ENCODE results near the gene ATP9B.

The ATP9B gene

DNA sequence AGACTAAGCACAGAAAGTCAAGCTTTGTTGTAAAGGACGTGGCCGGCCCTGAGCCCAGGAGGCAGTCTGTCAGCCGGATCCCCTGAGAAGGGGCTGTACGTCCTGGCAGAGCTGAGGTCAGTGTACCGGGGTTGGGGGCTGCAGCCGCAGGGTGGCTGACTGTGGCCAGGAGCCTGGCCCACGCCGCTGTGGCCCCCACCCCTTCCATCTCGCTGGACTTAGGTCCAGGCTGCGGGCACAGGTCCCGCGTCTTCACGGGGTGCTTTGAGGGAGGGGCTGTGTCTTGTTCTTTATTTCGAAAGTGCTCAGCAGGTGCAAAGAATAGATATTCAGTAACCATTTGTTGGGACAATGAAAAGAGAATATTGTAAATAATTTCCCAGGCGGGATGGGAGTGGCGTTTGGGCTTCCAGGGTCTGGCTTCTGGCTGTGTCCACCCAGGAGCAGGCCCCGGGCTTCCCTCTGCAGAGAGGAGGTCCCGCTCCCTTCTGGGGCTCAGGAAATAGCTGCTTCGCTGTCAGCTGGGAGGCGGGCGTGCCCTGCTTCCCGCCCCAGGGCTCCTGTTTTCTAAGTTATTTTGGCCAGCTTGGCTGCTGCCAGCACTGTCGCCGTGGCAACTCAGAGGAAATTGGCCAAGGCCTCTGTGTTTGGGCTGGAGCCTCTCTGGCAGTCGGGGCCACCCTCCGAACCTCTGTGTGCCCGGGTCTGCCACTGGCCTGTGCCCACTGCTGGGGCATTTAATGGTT lies 334.0 kb downstream of the ATP9B start:
- Histone ChIP-seq H3K9me3 (ENCODE audit: control insufficient read depth, low read length) (no peaks in the 10 kb centered on the region), H3K4me3 (ENCODE audit: insufficient read depth, low read depth, low read length) (no peak overlapping the region), H3K27ac (ENCODE audit: insufficient read depth, low read depth, low read length, poor library complexity, severe bottlenecking) (no peak overlapping the region), H3K27me3 (ENCODE audit: control insufficient read depth, insufficient read depth, low read length, poor library complexity, severe bottlenecking) (peaks cover 19% of the 10 kb centered on the region), H3K36me3 (ENCODE audit: control insufficient read depth, insufficient read depth, low read length) (no peaks in the 10 kb centered on the region), H3K4me1 (ENCODE audit: control insufficient read depth, insufficient read depth, low read length) (peaks cover 8% of the 10 kb centered on the region)
- WGBS, 2 experiments, result 68 to 73% methylated on average over 27 of the region's 27 CpGs

- H3K36me3 ChIP-seq (ENCODE audit: control insufficient read depth, insufficient read depth, low read length), result no peaks in the 10 kb centered on the region
- peaks cover 8% of the 10 kb centered on the region for H3K4me1 ChIP-seq (ENCODE audit: control insufficient read depth, insufficient read depth, low read length)
- H3K27ac ChIP-seq (ENCODE audit: insufficient read depth, low read depth, low read length, poor library complexity, severe bottlenecking), result no peak overlapping the region
- WGBS, 2 experiments, result 84 to 85% methylated on average over 31 of the region's 31 CpGs
- H3K9me3 ChIP-seq (ENCODE audit: control insufficient read depth, low read length), result no peaks in the 10 kb centered on the region
- no peak overlapping the region for H3K4me3 ChIP-seq (ENCODE audit: insufficient read depth, low read depth, low read length)
- H3K27me3 ChIP-seq (ENCODE audit: control insufficient read depth, insufficient read depth, low read length, poor library complexity, severe bottlenecking), result peaks cover 11% of the 10 kb centered on the region
These were observed 334.8 kb downstream of the ATP9B start for GRCh38 chr18:79403723-79404566.

DNA sequence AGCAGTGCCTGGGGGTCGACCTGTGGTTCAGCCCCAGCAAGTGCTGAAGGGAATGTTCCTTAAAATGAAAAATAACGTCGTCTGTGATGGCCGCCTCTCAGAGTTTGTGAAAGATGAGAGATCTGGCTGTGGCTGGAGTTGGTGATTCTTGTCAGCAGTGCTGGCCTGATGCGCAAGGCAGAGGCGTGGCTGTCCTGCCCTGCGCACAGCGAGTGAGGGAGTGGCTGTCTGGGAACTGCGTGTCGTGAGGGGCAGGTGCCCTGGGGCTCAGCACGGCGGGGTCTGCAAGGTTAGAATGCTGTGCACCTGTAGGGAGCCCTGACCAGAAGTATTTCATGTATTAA lies 335.3 kb downstream of the ATP9B start:
- Histone ChIP-seq H3K4me1 (ENCODE audit: control insufficient read depth, insufficient read depth, low read length) (peaks cover 8% of the 10 kb centered on the region), H3K36me3 (ENCODE audit: control insufficient read depth, insufficient read depth, low read length) (no peaks in the 10 kb centered on the region), H3K27ac (ENCODE audit: insufficient read depth, low read depth, low read length, poor library complexity, severe bottlenecking) (no peak overlapping the region), H3K27me3 (ENCODE audit: control insufficient read depth, insufficient read depth, low read length, poor library complexity, severe bottlenecking) (peaks cover 5% of the 10 kb centered on the region), H3K4me3 (ENCODE audit: insufficient read depth, low read depth, low read length) (no peak overlapping the region), H3K9me3 (ENCODE audit: control insufficient read depth, low read length) (no peaks in the 10 kb centered on the region)
- WGBS, 2 experiments, result 94 to 95% methylated on average over 12 of the region's 12 CpGs

- Histone ChIP-seq H3K27me3 (ENCODE audit: control insufficient read depth, insufficient read depth, low read length, poor library complexity, severe bottlenecking) (no peaks in the 10 kb centered on the region), H3K27ac (ENCODE audit: insufficient read depth, low read depth, low read length, poor library complexity, severe bottlenecking) (no peak overlapping the region), H3K9me3 (ENCODE audit: control insufficient read depth, low read length) (no peaks in the 10 kb centered on the region), H3K4me3 (ENCODE audit: insufficient read depth, low read depth, low read length) (no peak overlapping the region), H3K36me3 (ENCODE audit: control insufficient read depth, insufficient read depth, low read length) (no peaks in the 10 kb centered on the region), H3K4me1 (ENCODE audit: control insufficient read depth, insufficient read depth, low read length) (peaks cover 8% of the 10 kb centered on the region)
- WGBS, 2 experiments, result 91 to 92% methylated on average over 23 of the region's 23 CpGs
These were observed 336.0 kb downstream of the ATP9B start for GRCh38 chr18:79405019-79405780.

DNA sequence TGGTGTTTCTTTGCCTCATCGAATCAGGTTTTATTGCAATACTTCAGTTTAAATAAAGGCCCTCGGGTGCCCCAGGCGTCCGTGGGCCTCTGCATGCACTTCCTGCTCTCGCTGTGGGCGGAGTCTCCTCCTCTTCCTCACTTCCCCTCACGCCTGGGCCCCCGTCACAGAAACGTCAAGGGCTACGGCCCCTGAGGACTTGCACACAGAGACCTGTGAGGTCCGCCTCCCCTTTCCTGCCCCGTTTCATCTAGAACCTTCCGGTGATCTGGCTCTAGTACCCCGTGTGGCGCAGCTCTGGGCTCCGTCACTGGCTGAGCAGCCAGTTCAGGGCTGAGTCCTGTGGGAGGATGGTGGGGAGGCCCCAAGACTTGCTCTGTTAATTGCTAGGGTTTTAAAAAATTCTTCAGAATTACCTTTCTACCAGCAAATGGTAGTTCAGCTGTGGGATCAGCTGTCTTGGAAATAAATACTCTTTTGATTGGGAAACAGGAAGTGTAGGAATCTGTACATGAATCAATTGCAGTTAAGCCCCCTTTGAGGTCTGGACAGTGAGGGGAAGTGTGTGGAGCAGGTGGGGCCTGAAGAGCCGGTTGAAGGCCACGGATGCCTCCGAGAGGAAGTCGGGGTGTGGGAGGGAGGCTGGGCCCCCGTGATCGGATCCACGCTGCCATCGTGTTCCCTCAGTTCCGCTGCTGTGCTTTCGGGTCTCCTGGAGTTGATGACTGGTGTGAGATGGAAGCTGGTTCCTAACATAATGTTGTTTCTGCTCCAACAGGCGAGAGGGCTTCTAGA lies 336.8 kb downstream of the ATP9B start:
- WGBS, 2 experiments, result 92 to 94% methylated on average over 27 of the region's 27 CpGs
- Histone ChIP-seq H3K27me3 (ENCODE audit: control insufficient read depth, insufficient read depth, low read length, poor library complexity, severe bottlenecking) (no peaks in the 10 kb centered on the region), H3K36me3 (ENCODE audit: control insufficient read depth, insufficient read depth, low read length) (no peaks in the 10 kb centered on the region), H3K27ac (ENCODE audit: insufficient read depth, low read depth, low read length, poor library complexity, severe bottlenecking) (no peak overlapping the region), H3K9me3 (ENCODE audit: control insufficient read depth, low read length) (no peaks in the 10 kb centered on the region), H3K4me3 (ENCODE audit: insufficient read depth, low read depth, low read length) (no peak overlapping the region), H3K4me1 (ENCODE audit: control insufficient read depth, insufficient read depth, low read length) (peaks cover 8% of the 10 kb centered on the region)

GRCh38 chr18:79406708-79407107 lies 337.5 kb downstream of the ATP9B start:
- 95 to 96% methylated on average over 30 of the region's 30 CpGs for WGBS, 2 experiments
- H3K4me1 ChIP-seq (ENCODE audit: control insufficient read depth, insufficient read depth, low read length), result peaks cover 10% of the 10 kb centered on the region
- H3K4me3 ChIP-seq (ENCODE audit: insufficient read depth, low read depth, low read length), result no peak overlapping the region
- H3K27ac ChIP-seq (ENCODE audit: insufficient read depth, low read depth, low read length, poor library complexity, severe bottlenecking), result no peak overlapping the region
- no peaks in the 10 kb centered on the region for H3K27me3 ChIP-seq (ENCODE audit: control insufficient read depth, insufficient read depth, low read length, poor library complexity, severe bottlenecking)
- no peaks in the 10 kb centered on the region for H3K36me3 ChIP-seq (ENCODE audit: control insufficient read depth, insufficient read depth, low read length)
- no peaks in the 10 kb centered on the region for H3K9me3 ChIP-seq (ENCODE audit: control insufficient read depth, low read length)

GRCh38 chr18:79409313-79409712 lies 340.1 kb downstream of the ATP9B start:
- H3K27me3 ChIP-seq (ENCODE audit: control insufficient read depth, insufficient read depth, low read length, poor library complexity, severe bottlenecking), result no peaks in the 10 kb centered on the region
- H3K9me3 ChIP-seq (ENCODE audit: control insufficient read depth, low read length), result no peaks in the 10 kb centered on the region
- H3K27ac ChIP-seq (ENCODE audit: insufficient read depth, low read depth, low read length, poor library complexity, severe bottlenecking), result no peak overlapping the region
- H3K4me3 ChIP-seq (ENCODE audit: insufficient read depth, low read depth, low read length), result no peak overlapping the region
- peaks cover 10% of the 10 kb centered on the region for H3K4me1 ChIP-seq (ENCODE audit: control insufficient read depth, insufficient read depth, low read length)
- no peaks in the 10 kb centered on the region for H3K36me3 ChIP-seq (ENCODE audit: control insufficient read depth, insufficient read depth, low read length)
- 77% methylated on average over 3 of the region's 3 CpGs for WGBS, 2 experiments

DNA sequence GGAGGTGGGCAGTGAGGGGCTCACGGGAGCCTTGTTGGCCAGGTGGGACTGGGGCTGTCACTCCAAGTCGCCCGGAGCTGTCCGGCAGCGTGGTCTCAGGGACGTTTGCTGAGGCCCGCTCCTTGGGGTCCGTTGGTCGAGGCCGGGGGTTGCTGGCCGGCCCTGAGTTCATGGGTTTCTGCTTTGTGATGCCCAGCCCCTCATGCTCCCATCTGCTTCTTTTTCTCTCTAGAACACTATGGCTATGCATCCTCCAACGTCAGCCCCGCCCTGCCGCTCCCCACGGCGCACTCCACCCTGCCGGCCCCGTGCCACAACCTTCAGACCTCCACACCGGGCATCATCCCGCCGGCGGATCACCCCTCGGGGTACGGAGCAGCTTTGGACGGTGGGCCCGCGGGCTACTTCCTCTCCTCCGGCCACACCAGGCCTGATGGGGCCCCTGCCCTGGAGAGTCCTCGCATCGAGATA lies 341.0 kb downstream of the ATP9B start:
- Histone ChIP-seq H3K4me3 (ENCODE audit: insufficient read depth, low read depth, low read length) (no peak overlapping the region), H3K9me3 (ENCODE audit: control insufficient read depth, low read length) (no peaks in the 10 kb centered on the region), H3K27me3 (ENCODE audit: control insufficient read depth, insufficient read depth, low read length, poor library complexity, severe bottlenecking) (no peaks in the 10 kb centered on the region), H3K27ac (ENCODE audit: insufficient read depth, low read depth, low read length, poor library complexity, severe bottlenecking) (no peak overlapping the region), H3K36me3 (ENCODE audit: control insufficient read depth, insufficient read depth, low read length) (no peaks in the 10 kb centered on the region), H3K4me1 (ENCODE audit: control insufficient read depth, insufficient read depth, low read length) (peaks cover 10% of the 10 kb centered on the region)
- WGBS, 2 experiments, result 94 to 96% methylated on average over 30 of the region's 30 CpGs

- Histone ChIP-seq H3K27me3 (ENCODE audit: control insufficient read depth, insufficient read depth, low read length, poor library complexity, severe bottlenecking) (no peaks in the 10 kb centered on the region), H3K9me3 (ENCODE audit: control insufficient read depth, low read length) (no peaks in the 10 kb centered on the region), H3K36me3 (ENCODE audit: control insufficient read depth, insufficient read depth, low read length) (no peaks in the 10 kb centered on the region), H3K4me3 (ENCODE audit: insufficient read depth, low read depth, low read length) (no peak overlapping the region), H3K27ac (ENCODE audit: insufficient read depth, low read depth, low read length, poor library complexity, severe bottlenecking) (no peak overlapping the region), H3K4me1 (ENCODE audit: control insufficient read depth, insufficient read depth, low read length) (peaks cover 10% of the 10 kb centered on the region)
- WGBS, 2 experiments, result 96% methylated on average over 84 of the region's 84 CpGs
These were observed 341.8 kb downstream of the ATP9B start for GRCh38 chr18:79410731-79411613.

Data from ectodermal cell (in vitro differentiated cells).